SK-N-DZ (cell line): ENCODE results near the gene FRAT1.

Experiments
- DNase-seq: peaks from one replicate; pipeline ENCODE4 v3.0.0-alpha.2; 2015; ENCODE audit warnings: low spot score

FRAT1 gene

DNA sequence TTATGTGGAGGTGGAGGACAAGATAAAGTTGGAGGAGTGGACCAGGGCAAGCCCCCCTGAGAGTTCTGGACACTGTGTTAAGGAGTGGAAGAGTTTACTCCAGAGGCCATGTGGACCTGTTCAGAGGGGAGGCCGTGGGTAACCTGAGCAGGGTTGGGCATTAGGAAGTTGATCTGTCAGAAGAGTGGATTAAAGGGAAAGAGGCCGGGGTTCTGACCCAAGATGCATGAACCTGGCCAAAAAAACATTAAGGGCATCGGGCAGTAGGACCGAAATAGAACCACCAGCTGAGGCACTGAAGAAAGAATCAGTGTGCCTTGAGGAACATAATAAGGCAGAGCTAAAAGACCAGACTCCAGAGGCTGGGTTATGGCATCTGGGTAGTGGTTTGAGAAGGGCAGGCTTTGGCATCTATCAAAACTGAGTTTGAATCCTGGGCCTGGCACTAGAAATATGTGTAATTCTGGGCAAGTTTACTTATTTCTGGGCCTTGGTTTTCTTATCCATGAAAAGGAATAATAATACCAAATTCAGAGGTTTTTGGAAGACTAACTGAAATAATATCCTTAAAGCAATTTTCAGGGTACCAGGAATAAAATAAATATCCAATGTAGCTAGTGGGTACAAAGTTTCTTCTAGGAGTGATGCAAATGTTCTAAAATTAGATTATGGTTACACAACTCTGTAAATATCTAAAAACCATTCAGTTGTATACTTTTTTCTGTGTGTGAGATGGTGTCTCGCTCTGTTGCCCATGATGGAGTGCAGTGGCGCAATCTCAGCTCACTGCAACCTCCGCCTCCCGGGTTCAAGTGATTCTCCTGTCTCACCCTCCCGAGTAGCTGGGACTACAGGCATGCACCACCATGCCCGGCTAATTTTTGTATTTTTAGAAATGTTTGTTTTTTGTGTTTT is 10.9 kb upstream of the FRAT1 start:
- no peak for DNase-seq

DNA sequence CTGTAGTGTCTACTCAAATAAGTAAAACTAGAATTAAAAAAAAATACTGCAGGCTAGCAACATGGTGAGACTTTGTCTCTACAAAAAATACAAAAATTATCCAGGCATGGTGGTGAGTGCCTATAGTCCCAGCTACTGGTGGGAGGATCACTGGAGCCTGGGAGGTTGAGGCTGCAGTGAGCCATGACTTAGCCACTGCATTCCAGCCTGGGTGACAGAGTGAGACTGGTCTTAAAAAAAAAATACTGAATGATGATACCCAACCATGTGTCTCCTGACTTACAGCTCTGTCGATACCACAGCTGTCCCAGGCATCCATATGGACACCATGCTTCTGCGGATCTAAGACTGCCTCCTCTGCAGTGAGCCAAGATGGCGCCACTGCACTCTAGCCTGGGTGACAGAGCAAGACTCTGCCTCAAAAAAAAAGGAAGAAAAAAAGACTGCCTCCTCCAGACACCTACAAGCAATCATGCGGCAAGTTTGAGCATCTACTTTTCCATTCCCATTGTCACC is 7.9 kb upstream of the FRAT1 start:
- no peak for DNase-seq

DNA sequence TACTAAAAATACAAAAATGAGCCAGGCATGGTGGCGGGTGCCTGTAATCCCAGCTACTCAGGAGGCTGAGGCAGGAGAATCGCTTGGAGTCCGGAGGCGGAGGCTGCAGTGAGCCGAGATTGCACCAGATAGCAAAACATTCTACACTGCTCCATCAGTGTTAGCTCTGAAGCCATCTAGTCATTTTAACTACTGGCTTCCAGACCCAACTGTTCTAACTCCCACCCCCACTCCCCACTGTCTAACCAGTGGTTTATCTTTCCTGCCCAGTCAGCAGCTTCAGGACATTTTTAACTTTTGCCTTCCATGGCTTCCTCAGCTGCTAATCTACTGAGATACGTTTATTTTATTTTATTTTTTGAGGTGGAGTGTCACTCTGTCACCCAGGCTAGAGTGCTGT is 6.2 kb upstream of the FRAT1 start:
- DNase-seq: no peak

DNA sequence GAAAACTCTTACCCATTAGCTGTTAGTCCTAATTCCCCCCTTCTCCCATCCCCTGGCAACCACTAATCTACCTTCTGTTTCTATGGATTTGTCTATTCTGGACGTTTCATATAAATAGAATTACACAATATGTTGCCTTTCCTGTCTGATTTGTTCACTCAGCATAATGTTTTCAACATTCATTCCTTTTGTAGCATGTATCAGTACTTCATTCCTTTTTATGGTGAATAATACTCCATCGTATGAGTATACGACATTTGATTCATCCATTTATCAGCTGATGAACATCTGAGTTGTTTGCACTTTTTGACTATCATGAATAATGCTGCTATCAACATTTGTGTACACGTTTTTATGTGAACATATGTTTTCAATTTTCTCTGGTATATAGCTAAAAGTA is 4.4 kb upstream of the FRAT1 start:
- no peak for DNase-seq

DNA sequence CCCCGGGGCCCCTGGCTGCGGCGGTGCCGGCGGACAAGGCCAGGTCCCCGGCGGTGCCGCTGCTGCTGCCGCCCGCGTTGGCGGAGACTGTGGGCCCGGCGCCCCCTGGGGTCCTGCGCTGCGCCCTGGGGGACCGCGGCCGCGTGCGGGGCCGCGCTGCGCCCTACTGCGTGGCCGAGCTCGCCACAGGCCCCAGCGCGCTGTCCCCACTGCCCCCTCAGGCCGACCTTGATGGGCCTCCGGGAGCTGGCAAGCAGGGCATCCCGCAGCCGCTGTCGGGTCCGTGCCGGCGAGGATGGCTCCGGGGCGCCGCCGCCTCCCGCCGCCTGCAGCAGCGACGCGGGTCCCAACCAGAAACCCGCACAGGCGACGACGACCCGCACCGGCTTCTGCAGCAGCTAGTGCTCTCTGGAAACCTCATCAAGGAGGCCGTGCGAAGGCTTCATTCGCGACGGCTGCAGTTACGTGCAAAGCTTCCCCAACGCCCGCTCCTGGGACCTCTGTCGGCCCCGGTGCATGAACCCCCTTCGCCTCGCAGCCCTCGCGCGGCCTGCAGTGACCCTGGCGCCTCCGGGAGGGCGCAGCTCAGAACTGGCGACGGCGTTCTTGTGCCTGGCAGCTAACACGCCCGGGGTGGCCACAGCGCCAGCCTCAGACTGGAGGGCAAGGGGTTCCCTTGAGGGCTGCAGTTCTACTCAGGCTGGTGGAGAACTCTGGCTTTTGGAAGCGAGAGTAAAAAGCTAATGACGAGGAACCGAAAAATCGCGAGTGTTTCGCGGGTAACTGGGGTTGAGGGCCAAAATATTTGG is 804 bp downstream of the FRAT1 start:
- peak; percentile 55 for DNase-seq

DNA sequence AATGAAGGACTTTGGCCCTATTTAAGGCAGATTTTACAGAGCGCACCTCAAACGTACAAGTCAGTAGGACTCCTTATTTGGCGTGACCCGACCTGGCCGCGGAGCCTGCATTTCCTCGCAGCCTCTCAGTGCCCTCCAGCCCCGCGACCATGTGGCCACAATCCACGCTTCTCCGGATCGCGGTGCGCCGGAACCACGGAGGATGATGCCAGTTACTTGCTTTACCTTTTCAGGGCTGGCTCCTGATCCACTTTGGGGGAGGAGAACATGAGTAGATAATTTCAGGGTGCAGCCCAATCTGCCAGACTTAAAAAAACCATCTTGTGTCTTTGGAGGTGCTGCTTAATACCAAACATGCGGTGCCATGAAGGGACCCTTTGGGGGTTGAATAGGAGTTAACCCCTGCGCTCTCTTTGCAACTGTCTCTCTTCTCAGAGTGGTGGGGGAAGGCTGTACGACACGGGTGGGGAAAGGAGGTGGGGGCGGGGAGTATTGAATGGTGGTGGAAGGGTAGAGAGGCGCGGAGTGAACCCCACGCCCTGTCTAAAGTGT is 1.5 kb downstream of the FRAT1 start:
- DNase-seq: no peak

DNA sequence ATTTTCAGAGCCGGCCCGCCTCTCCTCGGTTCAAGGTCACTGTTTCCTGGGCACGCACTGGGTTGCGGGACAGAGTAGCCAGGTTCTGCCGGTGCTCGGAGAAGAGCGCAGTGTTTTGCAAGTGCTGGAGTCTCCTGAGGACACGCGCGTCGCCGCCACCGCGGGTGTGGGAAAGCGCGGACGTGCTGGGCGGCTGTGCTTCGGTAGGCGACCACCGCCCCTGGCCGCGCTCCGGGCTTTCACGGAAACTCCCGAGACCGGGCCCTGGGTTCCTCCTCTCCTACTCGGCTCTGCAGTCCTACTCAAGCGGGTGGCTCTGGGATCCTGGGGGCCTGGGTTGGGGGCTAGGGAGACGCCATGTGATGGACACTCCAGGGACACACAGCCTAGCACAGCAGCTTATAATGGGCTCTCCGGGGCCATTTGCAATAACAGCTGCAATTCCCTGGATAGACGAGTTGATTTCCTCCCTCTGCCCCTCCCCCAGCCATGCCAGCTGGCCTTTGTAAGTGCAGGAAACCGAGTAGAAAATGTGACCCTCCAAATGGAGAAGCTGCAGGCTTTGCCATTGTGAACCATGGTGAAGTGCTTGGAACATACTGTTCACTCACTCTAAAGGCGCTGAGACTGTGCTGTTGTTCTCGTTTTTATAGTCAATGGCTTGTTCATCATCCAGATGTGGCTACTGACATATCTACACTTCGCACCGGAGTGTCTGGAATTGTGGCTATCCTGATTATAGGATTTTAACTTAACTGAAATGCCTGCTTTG is 2.1 kb downstream of the FRAT1 start:
- no peak for DNase-seq

DNA sequence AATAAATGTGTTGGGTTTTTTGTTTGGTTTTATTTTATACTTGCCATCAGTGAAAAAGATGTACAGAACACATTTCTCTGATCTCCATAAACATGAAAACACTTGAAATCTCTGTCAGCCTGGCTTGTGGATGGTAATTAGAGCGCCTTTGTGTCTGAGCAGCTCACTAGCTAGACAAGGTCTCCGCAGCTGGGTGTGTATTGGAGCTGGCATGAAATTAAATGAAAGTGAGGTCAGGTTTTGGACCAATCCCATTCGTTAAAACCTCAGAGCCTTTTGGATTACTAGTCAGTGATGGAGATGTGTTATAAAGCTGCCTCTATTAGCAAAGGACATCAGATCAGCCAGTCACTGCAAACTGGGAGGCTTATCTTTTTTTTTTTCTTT is 2.7 kb downstream of the FRAT1 start:
- DNase-seq: no peak

DNA sequence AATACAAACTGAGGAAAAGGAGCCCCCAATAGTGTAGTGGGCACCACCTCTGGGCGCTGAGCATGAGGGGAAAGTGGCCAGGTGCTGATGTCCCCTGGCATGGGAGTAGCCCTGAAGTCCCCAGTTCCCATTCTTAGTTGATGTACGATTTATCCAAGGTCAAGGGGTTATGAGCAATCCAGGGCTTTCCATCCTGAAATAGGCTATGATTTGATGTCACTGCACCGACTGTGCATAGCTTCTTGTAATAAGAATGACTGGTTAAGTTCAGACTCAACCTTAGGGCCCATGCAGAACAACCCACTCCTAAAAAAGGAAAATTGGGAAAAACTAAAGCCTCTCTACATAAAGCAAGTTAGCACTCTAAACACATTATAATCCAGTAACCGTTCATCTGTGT is 4.4 kb downstream of the FRAT1 start:
- DNase-seq: no peak

DNA sequence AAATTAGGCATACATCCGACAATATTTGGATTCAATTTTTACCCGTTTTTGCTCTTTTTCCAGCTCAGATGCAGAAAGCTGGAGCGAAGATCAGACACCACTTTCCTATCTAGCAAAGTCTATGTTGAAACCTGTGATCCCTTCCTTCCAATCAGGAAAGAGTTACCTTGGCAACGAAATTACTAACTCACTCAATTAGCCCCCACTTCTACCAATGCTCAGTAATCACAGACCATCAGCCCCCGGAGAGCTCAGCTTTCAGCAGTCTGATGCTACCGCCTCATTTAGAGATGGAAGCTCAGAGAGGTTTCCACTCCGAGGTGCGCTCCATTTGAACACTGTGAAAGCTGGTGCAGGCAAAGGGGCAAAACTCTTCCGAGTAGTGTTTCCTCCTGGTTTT is 6.7 kb downstream of the FRAT1 start:
- peak; percentile 62 for DNase-seq

DNA sequence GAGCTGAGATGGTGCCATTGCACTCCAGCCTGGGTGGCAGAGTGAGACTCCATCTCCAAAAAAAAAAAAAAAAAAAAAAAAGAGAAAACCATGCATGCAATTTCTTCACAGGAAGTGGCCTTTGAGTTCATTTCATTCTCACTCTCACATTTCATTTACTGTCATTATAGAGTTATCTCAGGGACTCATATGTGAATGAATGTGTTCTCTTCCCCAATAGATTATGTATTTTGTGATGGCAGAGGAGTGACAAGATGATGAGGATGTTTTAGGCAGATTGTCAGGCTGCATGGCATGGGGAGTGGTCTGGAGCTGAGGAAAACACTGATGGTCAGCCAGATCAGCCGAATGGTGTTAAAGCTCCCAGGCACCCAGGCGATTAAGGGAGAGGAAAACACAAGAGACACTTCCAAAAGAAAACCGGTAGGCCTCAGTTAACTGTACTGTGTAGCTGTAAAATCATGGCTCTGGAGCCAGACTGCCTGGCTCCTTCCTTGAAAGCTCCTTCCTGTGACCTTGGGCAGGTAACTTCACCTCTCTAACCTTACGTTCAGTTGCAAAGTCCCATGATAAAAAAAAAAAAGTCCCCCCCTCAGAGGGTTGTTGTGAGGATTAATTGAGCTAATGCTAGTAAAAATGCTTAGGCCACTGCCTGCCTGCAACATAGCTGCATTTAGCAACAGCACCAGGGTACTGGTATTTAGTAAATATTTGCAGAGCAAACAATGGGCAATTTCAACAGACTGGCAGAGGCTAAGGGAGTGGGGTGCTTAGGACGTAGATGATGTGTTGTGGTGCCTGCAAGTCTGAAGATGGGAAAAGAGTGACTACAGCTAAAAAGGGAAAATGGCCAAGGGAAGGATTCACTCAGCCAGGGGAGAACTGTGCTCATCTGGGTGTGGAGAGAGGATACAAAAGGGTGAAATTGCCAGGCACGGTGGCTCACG is 8.6 kb downstream of the FRAT1 start:
- no peak for DNase-seq

DNA sequence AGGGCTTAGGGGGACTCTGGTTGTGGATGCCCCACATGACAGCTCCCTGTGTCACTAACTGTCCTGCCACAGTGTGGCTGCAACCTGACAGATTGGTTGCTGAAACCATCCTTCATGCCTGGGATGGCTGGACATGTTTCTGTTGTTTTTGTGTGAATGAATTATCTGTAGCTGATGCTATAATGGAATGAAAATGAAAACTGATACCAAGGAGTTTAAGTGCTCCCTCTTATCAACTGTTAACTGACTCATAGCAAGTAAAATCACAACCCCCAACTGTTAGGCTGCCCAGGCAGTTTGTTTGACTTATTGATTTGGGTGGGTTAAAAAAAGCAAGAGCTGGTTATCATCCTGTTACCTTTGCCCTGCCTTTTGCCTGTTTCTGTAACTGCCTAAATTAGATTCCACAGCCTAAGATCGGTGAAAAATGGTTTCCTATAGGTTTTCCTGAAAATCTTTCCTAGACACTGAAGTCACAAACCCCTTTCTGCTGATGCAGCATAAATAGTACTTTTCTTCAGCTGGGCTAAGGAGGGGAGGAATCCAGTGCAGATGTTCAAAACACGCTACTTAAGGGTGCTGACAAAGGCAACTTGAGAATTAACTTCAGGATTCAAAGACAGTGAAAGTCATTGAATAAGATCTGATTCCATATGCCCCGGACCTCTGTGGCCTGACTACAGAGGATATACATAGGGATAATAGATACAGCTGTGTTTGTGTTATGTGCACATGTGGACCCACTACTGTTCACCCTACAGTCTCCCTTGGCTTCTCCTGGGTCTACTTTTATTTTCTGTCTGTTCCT is 9.8 kb downstream of the FRAT1 start:
- DNase-seq: no peak

DNA sequence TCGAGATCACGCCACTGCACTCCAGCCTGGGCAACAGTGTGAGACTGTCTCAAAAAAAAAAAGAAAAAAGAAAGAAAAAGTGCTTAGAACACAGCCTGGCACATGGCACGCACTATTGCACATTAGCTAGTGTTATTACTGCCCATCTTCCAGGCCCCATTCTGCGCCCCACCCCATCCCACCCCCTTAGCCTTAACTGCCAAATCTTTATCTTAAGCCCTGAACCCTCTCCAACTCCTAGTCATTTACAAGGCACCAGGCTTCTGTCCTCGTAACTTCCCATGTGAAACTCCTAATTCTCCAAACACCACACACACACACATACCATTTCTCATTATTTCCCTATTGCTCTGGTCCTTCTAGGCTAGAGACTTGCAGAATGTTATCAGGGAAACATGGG is 10.7 kb downstream of the FRAT1 start:
- DNase-seq: no peak

DNA sequence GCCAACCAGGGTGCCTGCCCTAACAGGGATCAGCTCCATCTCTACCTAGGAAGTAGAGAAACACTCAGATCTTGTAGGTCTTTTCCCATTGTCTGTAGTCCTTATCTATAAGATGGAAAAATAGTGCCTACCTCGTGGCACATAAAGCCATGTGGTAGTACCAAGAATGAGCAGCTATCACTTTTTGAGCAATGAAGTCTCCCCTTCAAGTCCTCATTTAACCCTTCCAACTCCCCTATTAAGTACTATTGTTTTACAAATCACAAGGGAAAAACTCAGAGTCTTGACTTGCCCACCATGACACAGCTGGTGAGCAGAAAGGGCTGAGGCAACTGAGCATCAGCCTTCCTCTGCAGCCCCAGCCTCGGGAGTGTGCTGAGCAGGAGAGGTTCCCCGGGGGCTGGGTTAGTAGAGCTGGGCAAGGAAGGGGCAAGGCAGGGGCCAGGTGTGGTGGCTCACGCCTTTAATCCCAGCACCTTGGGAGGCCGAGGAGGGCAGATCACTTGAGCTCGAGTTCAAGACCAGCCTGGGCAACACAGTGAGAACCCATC is 12.2 kb downstream of the FRAT1 start:
- no peak for DNase-seq

DNA sequence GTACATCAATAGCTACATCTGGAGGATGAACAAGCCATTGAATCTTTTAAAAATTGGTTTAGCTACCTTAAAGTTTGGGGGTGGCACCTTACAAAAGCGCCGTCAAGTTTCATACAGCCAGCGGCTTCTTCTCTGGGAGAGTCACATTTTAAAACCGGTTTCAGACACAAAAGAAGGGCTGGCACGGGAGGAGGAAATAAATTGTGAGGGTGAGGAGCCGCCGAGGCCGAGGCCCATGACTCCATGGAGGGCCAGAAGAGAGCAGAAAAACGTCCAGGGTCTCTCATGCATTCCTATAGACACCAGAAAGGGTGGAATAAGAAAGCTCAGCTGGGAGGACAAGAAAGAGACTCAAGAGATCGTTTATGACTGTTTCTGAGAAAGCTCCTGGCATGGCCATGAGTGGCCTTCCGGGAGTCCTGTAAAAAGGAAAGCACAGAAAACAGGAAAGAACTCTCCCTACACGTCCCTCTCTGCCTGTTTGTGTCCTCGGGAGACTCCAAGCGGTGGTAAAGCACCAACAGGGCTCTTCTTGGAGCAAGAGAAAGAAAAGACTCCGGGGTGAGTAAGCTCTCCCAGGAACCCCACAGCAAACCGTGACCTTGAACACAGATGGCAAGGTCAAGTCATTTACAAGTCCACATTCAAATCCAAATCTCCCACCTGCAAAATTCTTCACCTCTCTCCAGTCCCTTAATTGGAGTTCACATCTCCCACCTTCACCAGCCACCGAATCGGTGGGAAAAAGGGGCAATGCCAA is 13.7 kb downstream of the FRAT1 start:
- DNase-seq: peak; percentile 59

DNA sequence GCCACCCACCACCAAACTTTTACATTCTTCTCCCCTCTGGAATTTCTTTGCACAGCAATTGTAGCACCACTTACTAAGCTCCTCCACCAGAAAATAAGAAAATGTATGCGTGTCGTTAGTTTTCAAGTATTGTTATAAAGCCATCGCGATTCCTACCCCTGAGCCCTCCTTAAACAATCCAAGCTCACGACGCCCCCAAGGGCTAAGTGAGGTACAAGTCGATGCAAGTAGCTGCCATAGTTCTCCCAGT is 14.2 kb downstream of the FRAT1 start:
- DNase-seq: peak; percentile 64

DNA sequence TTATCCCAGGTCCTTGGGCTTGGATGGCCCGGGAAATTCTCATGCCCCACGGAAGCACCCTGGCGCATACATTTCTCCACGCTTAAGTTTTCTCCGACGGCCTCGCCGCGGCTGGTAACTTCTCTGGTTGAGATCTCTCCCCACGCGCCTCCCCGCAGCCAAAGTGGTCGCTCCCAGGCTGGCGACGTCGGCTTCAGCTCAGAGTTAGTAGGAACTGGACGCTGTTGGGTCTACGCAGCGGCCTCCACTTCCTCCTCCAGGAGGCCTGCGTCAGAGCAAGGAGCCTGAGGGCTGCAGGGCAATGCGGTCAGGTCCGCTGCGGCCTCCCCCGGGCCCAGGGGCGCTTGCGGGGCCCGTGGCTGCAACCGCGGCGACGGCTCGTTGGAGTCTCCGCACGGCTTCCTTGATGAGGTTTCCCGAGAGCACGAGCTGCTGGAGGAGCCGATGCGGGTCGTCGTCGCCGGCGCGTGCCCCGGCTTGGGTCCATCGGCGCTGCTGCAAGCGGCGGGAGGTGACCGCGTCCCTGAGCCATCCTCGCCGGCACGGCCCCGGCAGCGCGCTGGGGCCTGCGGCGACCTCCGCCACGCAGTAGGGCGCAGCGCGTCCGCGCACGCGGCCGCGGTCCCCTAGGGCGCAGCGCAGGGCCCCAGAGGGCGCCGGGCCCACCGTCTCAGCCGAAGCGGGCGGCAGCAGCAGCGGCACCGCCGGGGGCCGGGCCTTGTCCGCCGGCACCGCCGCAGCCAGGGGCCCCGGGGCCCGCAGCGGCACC is 14.7 kb downstream of the FRAT1 start:
- DNase-seq: no peak
